Neural progenitor cell (in vitro differentiated cells): ENCODE results near the gene LMO2.

Experiments used
- CTCF ChIP-seq: fragments of 200-600 bp; sonication (generic); IDR thresholded peaks from 2 replicates; pipeline ENCODE4 v1.5.1; 2017; ENCODE audit warnings: antibody characterized with exemption, mild to moderate bottlenecking
- EZH2 ChIP-seq: fragments of 200-600 bp; sonication (generic); IDR thresholded peaks from 2 replicates; pipeline ENCODE4 v1.6.1; 2017; ENCODE audit warnings: antibody characterized with exemption, mild to moderate bottlenecking, moderate library complexity
- EZH2phosphoT487 ChIP-seq: fragments of 200-600 bp; sonication (generic); IDR thresholded peaks from 2 replicates; pipeline ENCODE4 v1.6.1; 2017; ENCODE audit warnings: antibody characterized with exemption

GRCh38 chr11:33884601-33885000 lies 7.3 kb downstream of the LMO2 start:
- TF ChIP-seq CTCF (no peak), EZH2 (no peak), EZH2phosphoT487 (no peak)
